Kidney (tissue), 14 donors: ENCODE results near the gene TMEM132C. TPM values are rescaled to one million over a fixed set of nuclear protein-coding genes. Genes with fewer than 3 reads are reported as not detected.

ENCODE experiments used
- DNase-seq, 5 donors: peaks; one replicate each; pipeline ENCODE4 v3.0.0-alpha.2; 2013 to 2020
- FAIRE-seq: peaks from 2 replicates; lab custom pipeline; 2012; peaks lifted over from hg19 to GRCh38; lab: Jason Lieb, UNC
- H3K27ac ChIP-seq, 2 donors: one replicate each; pipeline ENCODE4 v1.7.0; 2013; ENCODE audit warnings: low read depth in 2 of 2, low read length in 2 of 2, inconsistent platforms in 1 of 2
- H3K27me3 ChIP-seq: one replicate; pipeline ENCODE4 v1.7.1; 2013; ENCODE audit warnings: low read length, inconsistent platforms; ENCODE audit not compliant: control insufficient read depth, insufficient read depth
- H3K36me3 ChIP-seq, 3 donors: one replicate each; pipeline versions ENCODE4 v1.7.0 to v1.7.1; 2013; ENCODE audit warnings: low read length in 3 of 3, control low read depth in 1 of 3, inconsistent platforms in 1 of 3; ENCODE audit not compliant: insufficient read depth in 3 of 3, control insufficient read depth in 2 of 3
- H3K4me1 ChIP-seq, 3 donors: one replicate each; pipeline versions ENCODE4 v1.7.0 to v1.7.1; 2013; ENCODE audit warnings: low read length in 3 of 3, inconsistent platforms in 1 of 3, low read depth in 1 of 3; ENCODE audit not compliant: control insufficient read depth in 2 of 3, insufficient read depth in 2 of 3
- H3K4me3 ChIP-seq, 3 donors: one replicate each; pipeline versions ENCODE4 v1.7.0 to v1.8.1; 2013; ENCODE audit warnings: low read length in 3 of 3, control low read depth in 1 of 3, inconsistent platforms in 1 of 3
- H3K9ac ChIP-seq, 3 donors: one replicate each; pipeline versions ENCODE4 v1.7.0 to v1.7.1; 2013; ENCODE audit warnings: low read length in 3 of 3, control low read depth in 1 of 3, inconsistent platforms in 1 of 3
- H3K9me3 ChIP-seq, 3 donors: one replicate each; pipeline versions ENCODE4 v1.7.0 to v1.7.1; 2013; ENCODE audit warnings: low read length in 3 of 3, control low read depth in 1 of 3, inconsistent platforms in 1 of 3; ENCODE audit not compliant: control insufficient read depth in 2 of 3, insufficient read depth in 1 of 3
- intact Hi-C: fragments of 100-400 bp; cut with DNase I; formaldehyde crosslinking; loops from one replicate; pipeline ENCODE4 v1.11.1; 2022
- polyA plus RNA-seq: library from polyadenylated mRNA; stranded (reverse); fragments of 350-450 nt; fragmentation: Illumina TruSeq; extraction: RNeasy Lipid Tissue Mini Kit (QIAGEN cat#74804); gene quantifications from one replicate; pipeline ENCODE4 v1.2.3, GENCODE V29; 2014; ENCODE audit warnings: low read depth, low replicate concordance; ENCODE audit not compliant: insufficient read depth
- total RNA-seq: library from RNA; stranded (reverse); fragmentation: NEBNext Ultra II Directional; extraction: Animal tissue kit (Norgen Biotek cat#: 25700); gene quantifications from one replicate; pipeline ENCODE4 v1.2.1, GENCODE V29; 2021
- TF ChIP-seq, protein P1 (sequence below): IDR thresholded peaks from 3 replicates; pipeline ENCODE4 v1.5.1; 2012; ENCODE audit warnings: mild to moderate bottlenecking, moderate library complexity, borderline replicate concordance; ENCODE audit not compliant: insufficient read depth; ENCODE audit errors: extremely low read depth
- donor health status: control.
- donor health status: control.
- donor health status: control.
- donor health status: control.
- donor health status: control.
- donor health status: DM: yes; HTN: yes; CAD: no.
- donor health status: Normal renal cell carcinoma (clear cell type).

TMEM132C gene
- total and polyA plus RNA-seq, 2 donors from 2014 or later, result 0.28 to 0.75 TPM

DNA sequence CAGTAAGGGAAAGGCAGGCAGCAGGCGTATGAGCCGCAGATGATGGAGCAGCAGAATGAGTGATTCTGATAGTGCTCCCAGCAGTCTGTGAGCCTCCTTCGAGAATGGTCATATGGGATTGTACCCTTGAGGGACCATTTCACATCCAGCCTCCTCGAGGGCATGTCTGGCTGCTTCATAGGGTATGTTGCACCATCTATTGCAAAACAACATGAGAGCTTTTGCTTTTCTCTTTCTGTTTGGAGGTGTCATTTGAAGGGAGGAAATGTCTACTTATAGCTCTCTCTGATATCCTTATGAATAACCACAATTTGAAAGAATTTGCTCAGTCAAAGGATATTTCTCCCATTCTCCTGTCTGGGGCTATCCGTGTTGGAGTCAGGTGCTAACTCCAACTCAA is 172.8 kb downstream of the TMEM132C start:
- intact Hi-C loops, result no loop called here
- Histone ChIP-seq H3K9me3 (no peaks in the 10 kb centered on the region), H3K9ac (no peak overlapping the region), H3K36me3 (no peaks in the 10 kb centered on the region), H3K27ac (no peak overlapping the region), H3K27me3 (no peaks in the 10 kb centered on the region), H3K4me1 (no peaks in the 10 kb centered on the region), H3K4me3 (no peak overlapping the region)
- DNase-seq, result no peak
- FAIRE-seq, result no peak
- TF ChIP-seq, protein P1, sequence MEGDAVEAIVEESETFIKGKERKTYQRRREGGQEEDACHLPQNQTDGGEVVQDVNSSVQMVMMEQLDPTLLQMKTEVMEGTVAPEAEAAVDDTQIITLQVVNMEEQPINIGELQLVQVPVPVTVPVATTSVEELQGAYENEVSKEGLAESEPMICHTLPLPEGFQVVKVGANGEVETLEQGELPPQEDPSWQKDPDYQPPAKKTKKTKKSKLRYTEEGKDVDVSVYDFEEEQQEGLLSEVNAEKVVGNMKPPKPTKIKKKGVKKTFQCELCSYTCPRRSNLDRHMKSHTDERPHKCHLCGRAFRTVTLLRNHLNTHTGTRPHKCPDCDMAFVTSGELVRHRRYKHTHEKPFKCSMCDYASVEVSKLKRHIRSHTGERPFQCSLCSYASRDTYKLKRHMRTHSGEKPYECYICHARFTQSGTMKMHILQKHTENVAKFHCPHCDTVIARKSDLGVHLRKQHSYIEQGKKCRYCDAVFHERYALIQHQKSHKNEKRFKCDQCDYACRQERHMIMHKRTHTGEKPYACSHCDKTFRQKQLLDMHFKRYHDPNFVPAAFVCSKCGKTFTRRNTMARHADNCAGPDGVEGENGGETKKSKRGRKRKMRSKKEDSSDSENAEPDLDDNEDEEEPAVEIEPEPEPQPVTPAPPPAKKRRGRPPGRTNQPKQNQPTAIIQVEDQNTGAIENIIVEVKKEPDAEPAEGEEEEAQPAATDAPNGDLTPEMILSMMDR, result no peak

DNA sequence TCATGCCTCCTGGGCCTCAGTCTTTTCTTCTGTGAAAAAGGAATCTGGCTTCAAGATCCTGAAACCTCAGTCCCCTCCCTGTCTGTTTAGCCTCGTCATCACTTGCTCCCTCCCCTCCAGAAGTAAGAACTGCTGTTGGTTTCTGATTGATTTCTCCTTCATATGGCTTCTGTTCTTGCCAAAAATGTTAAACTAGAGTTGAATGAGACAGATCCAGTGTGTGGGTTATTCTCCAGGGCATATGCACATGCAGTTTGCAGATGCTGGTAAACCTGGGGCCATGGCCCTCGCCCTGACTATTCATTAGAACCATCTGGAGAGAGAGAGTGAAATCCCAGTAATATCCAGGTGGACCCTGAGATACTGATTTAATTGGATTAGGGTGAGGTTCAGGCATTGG is 175.1 kb downstream of the TMEM132C start:
- H3K4me1 ChIP-seq, result no peaks in the 10 kb centered on the region

DNA sequence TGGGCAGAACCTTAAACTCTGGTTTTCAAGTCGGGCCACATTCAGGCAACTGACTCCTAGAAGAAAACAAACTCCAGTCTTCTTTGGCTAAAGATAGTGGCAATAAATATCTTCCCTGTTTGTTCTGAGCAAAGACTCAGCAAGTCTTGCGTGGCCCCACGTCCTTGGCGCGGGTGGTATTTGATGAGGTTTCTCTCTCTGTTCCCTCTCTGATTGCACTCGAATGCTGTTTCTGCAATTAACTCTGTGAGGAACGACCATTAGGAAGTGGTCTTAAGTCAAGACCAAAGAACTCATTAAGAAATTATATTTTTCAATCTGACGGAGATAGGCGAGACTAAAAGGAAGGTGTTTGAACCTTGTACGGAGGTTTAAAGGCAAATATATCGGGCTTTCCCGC is 177.6 kb downstream of the TMEM132C start:
- Histone ChIP-seq H3K27me3 (no peaks in the 10 kb centered on the region), H3K4me1 (no peaks in the 10 kb centered on the region), H3K4me3 (no peak overlapping the region), H3K9me3 (no peaks in the 10 kb centered on the region), H3K36me3 (no peaks in the 10 kb centered on the region), H3K9ac (no peak overlapping the region), H3K27ac (no peak overlapping the region)
- TF ChIP-seq, protein P1, result no peak
- intact Hi-C loops, result no loop called here
- DNase-seq (no peak), FAIRE-seq (no peak)

More for the DNA sequence above, 175.1 kb downstream of the TMEM132C start:
- Histone ChIP-seq H3K36me3 (no peaks in the 10 kb centered on the region), H3K4me3 (no peak overlapping the region), H3K27me3 (no peaks in the 10 kb centered on the region), H3K27ac (no peak overlapping the region), H3K9ac (no peak overlapping the region), H3K9me3 (no peaks in the 10 kb centered on the region)
- intact Hi-C loops, result no loop called here
- DNase-seq, result no peak
- FAIRE-seq, result no peak
- TF ChIP-seq, protein P1, result no peak
